Measurements from ENCODE around the gene PDLIM3.

The PDLIM3 gene

DNA sequence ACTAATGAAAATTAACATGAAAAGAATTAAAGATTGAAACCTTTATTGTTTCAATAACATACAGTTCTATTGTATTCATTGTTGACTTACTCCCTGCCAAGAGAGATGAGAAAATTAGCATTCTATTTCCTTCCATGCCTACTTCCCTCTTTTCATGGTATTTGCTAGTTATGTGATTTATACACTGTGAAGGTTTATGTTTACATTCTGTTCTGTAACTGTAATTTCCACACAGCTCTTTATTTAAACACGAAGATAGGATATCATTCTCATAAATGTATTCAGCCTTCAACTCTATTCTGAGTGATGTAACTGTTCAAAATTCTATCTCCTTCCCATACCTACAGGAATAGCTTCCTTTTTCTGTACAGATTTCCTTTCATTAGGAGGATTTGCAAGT lies 70.4 kb downstream of the PDLIM3 start:
- no peak overlapping the region for H3K4me3 ChIP-seq (replicated peaks; ENCODE audit: insufficient read depth, low read length)
- H3K27ac ChIP-seq (replicated peaks): no peak overlapping the region
- H3K27me3 ChIP-seq (ENCODE audit: insufficient read depth, poor library complexity, severe bottlenecking): peaks cover 15% of the 10 kb centered on the region
- TF ChIP-seq, protein P1, sequence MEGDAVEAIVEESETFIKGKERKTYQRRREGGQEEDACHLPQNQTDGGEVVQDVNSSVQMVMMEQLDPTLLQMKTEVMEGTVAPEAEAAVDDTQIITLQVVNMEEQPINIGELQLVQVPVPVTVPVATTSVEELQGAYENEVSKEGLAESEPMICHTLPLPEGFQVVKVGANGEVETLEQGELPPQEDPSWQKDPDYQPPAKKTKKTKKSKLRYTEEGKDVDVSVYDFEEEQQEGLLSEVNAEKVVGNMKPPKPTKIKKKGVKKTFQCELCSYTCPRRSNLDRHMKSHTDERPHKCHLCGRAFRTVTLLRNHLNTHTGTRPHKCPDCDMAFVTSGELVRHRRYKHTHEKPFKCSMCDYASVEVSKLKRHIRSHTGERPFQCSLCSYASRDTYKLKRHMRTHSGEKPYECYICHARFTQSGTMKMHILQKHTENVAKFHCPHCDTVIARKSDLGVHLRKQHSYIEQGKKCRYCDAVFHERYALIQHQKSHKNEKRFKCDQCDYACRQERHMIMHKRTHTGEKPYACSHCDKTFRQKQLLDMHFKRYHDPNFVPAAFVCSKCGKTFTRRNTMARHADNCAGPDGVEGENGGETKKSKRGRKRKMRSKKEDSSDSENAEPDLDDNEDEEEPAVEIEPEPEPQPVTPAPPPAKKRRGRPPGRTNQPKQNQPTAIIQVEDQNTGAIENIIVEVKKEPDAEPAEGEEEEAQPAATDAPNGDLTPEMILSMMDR (IDR thresholded peaks at IDR 0.05; ENCODE audit: insufficient read depth, low read length): no peak
- TF ChIP-seq GABPA (IDR thresholded peaks at IDR 0.05; ENCODE audit: low read depth) (no peak), REST (IDR thresholded peaks at IDR 0.05; ENCODE audit: insufficient replicate concordance, low read depth) (no peak), SPI1 (IDR thresholded peaks at IDR 0.05; ENCODE audit: borderline replicate concordance, low read depth) (no peak), POLR2AphosphoS5 (IDR thresholded peaks at IDR 0.05; ENCODE audit: low read depth) (no peak)
- DNase-seq (ENCODE audit: low read depth in 1 of 2, low spot score in 1 of 2): no peak

- H3K27ac ChIP-seq (replicated peaks): no peak overlapping the region
- no peak overlapping the region for H3K4me3 ChIP-seq (replicated peaks; ENCODE audit: insufficient read depth, low read length)
- no peak for TF ChIP-seq REST (IDR thresholded peaks at IDR 0.05; ENCODE audit: insufficient replicate concordance, low read depth)
- no peak for TF ChIP-seq POLR2AphosphoS5 (IDR thresholded peaks at IDR 0.05; ENCODE audit: low read depth)
- TF ChIP-seq, protein P1 (IDR thresholded peaks at IDR 0.05; ENCODE audit: insufficient read depth, low read length): no peak
- TF ChIP-seq SPI1 (IDR thresholded peaks at IDR 0.05; ENCODE audit: borderline replicate concordance, low read depth): no peak
- TF ChIP-seq GABPA (IDR thresholded peaks at IDR 0.05; ENCODE audit: low read depth): no peak
- peaks cover 16% of the 10 kb centered on the region for H3K27me3 ChIP-seq (ENCODE audit: insufficient read depth, poor library complexity, severe bottlenecking)
- DNase-seq (ENCODE audit: low read depth in 1 of 2, low spot score in 1 of 2): no peak
Measured at GRCh38 chr4:185464183-185464582, 71.1 kb downstream of the PDLIM3 start.

- Histone ChIP-seq H3K27me3 (ENCODE audit: insufficient read depth, poor library complexity, severe bottlenecking) (peaks cover 14% of the 10 kb centered on the region), H3K4me3 (replicated peaks; ENCODE audit: insufficient read depth, low read length) (no peak overlapping the region), H3K27ac (replicated peaks) (no peak overlapping the region)
- DNase-seq (ENCODE audit: low read depth in 1 of 2, low spot score in 1 of 2): no peak
- TF ChIP-seq GABPA (IDR thresholded peaks at IDR 0.05; ENCODE audit: low read depth) (no peak), SPI1 (IDR thresholded peaks at IDR 0.05; ENCODE audit: borderline replicate concordance, low read depth) (no peak), POLR2AphosphoS5 (IDR thresholded peaks at IDR 0.05; ENCODE audit: low read depth) (no peak), REST (IDR thresholded peaks at IDR 0.05; ENCODE audit: insufficient replicate concordance, low read depth) (no peak)
- TF ChIP-seq, protein P1 (IDR thresholded peaks at IDR 0.05; ENCODE audit: insufficient read depth, low read length): no peak
Measured at GRCh38 chr4:185463541-185463940, 71.8 kb downstream of the PDLIM3 start.
